GM23248 (cell line): Measurements from ENCODE around the gene EFCAB8. TPM values are rescaled to one million over a fixed set of nuclear protein-coding genes. Genes with fewer than 3 reads are reported as not detected.

Experiments used
- DNase-seq: peaks from one replicate; pipeline ENCODE4 v3.0.0-alpha.2; 2015
- H2AFZ ChIP-seq: fragments of 200-600 bp; sonication (generic); 2 replicates; pipeline ENCODE4 v1.6.1; 2016; ENCODE audit warnings: antibody characterized with exemption
- H3F3A ChIP-seq: fragments of 200-600 bp; sonication (generic); 2 replicates; pipeline ENCODE4 v1.6.1; 2016; ENCODE audit warnings: mild to moderate bottlenecking, antibody characterized with exemption, mixed run types; ENCODE audit not compliant: insufficient read depth
- H3K27ac ChIP-seq: fragments of 200-600 bp; sonication (generic); 2 replicates; pipeline ENCODE4 v1.5.1; 2016; ENCODE audit warnings: mild to moderate bottlenecking
- H3K27me3 ChIP-seq: fragments of 200-600 bp; sonication (generic); replicated peaks from 2 replicates; pipeline ENCODE4 v1.6.1; 2016; ENCODE audit warnings: mild to moderate bottlenecking; ENCODE audit not compliant: insufficient read depth
- H3K36me3 ChIP-seq: fragments of 200-600 bp; sonication (generic); 2 replicates; pipeline ENCODE4 v1.6.1; 2016; ENCODE audit warnings: low read depth, mild to moderate bottlenecking
- H3K4me1 ChIP-seq: fragments of 200-600 bp; sonication (generic); 2 replicates; pipeline ENCODE4 v1.6.1; 2016; ENCODE audit warnings: mild to moderate bottlenecking; ENCODE audit not compliant: insufficient read depth
- H3K4me2 ChIP-seq: fragments of 200-600 bp; sonication (generic); one replicate; pipeline ENCODE4 v1.6.1; 2016; ENCODE audit warnings: mild to moderate bottlenecking; ENCODE audit not compliant: unreplicated experiment
- H3K4me3 ChIP-seq: fragments of 200-600 bp; sonication (generic); 2 replicates; pipeline ENCODE4 v1.5.1; 2016; ENCODE audit warnings: mild to moderate bottlenecking
- H3K79me2 ChIP-seq: fragments of 200-600 bp; sonication (generic); 2 replicates; pipeline ENCODE4 v1.6.1; 2016; ENCODE audit warnings: mild to moderate bottlenecking; ENCODE audit not compliant: insufficient read depth
- H3K9ac ChIP-seq: fragments of 200-600 bp; sonication (generic); 2 replicates; pipeline ENCODE4 v1.6.1; 2016; ENCODE audit warnings: mild to moderate bottlenecking
- H3K9me2 ChIP-seq: fragments of 200-600 bp; sonication (generic); 2 replicates; pipeline ENCODE4 v1.6.1; 2016; ENCODE audit warnings: mixed run types, mild to moderate bottlenecking, moderate library complexity; ENCODE audit not compliant: insufficient read depth
- H3K9me3 ChIP-seq: fragments of 200-600 bp; sonication (generic); one replicate; pipeline ENCODE4 v1.6.1; 2017; ENCODE audit warnings: low read depth
- H4K20me1 ChIP-seq: fragments of 200-600 bp; sonication (generic); 2 replicates; pipeline ENCODE4 v1.6.0; 2016; ENCODE audit not compliant: insufficient read depth
- EZH2 ChIP-seq: fragments of 200-600 bp; sonication (generic); IDR thresholded peaks from 2 replicates; pipeline ENCODE4 v1.6.1; 2018; ENCODE audit warnings: antibody characterized with exemption, mild to moderate bottlenecking; ENCODE audit not compliant: insufficient read depth, poor library complexity, severe bottlenecking
- EZH2phosphoT487 ChIP-seq: fragments of 200-600 bp; sonication (generic); IDR thresholded peaks from 2 replicates; pipeline ENCODE4 v1.6.1; 2018; ENCODE audit warnings: antibody characterized with exemption, moderate library complexity, mild to moderate bottlenecking, low read depth; ENCODE audit not compliant: insufficient read depth
- WGBS, 2 experiments: methylation state at CpG; one replicate each; pipeline ENCODE4 v1.1.6; 2015 to 2017; ENCODE audit warnings: low lambda C conversion rate in 2 of 2, low coverage in 1 of 2; ENCODE audit errors: missing lambda C conversion rate in 2 of 2; 5-methylcytosine and 5-hydroxymethylcytosine counted together
- in situ Hi-C: fragments of 300-500 bp; cut with MboI; formaldehyde crosslinking; loops from 2 replicates; pipeline ENCODE4 v1.15.0; 2020
- polyA plus RNA-seq: library from polyadenylated mRNA; unstranded; fragments of >200 nt; fragmentation: Nextera tagmentation; extraction: Ambion mirVana; gene quantifications from 2 replicates; pipeline ENCODE4 v1.2.1, GENCODE V29; 2016
- total RNA-seq: library from RNA; depleted of rRNA; stranded (reverse); fragments of >200 nt; shearing (Covaris generic); gene quantifications from 2 replicates; pipeline ENCODE4 v1.2.3, GENCODE V29; 2014

The EFCAB8 gene
- total and polyA plus RNA-seq, 2 experiments from 2014 or later: not detected

DNA sequence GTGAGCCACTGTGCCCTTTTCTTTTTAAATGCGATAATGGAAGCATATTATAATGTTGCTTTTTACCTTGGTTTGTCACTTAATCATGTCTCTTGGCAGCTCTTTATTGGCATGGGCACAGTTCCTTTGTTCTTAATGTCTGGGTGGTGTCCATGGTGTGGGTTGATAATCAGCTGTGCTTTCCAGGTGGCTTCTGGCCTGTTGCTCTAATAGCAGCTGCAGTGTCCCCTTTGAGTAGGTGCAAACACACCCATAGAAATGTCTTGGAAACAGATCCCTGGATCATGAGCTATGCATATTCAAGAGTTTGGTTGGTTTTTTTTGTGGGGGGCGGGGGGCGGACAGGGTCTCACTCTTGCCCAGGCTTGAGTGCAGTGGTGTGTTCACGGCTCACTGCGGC lies 29.9 kb downstream of the EFCAB8 start:
- Histone ChIP-seq H3K79me2 (no peaks in the 10 kb centered on the region), H3K9ac (no peak overlapping the region), H3K4me2 (no peak overlapping the region), H3K27ac (no peak overlapping the region), H3K9me3 (no peaks in the 10 kb centered on the region), H3K9me2 (no peaks in the 10 kb centered on the region), H3K36me3 (no peaks in the 10 kb centered on the region), H3F3A (no peaks in the 10 kb centered on the region), H3K4me1 (no peaks in the 10 kb centered on the region), H2AFZ (no peak overlapping the region), H4K20me1 (no peaks in the 10 kb centered on the region), H3K27me3 (no peaks in the 10 kb centered on the region), H3K4me3 (no peak overlapping the region)
- WGBS, 2 experiments: 94% methylated on average over 5 of the region's 5 CpGs
- in situ Hi-C loops: no loop called here
- no peak for DNase-seq
- no peak for TF ChIP-seq EZH2phosphoT487
- TF ChIP-seq EZH2: no peak

DNA sequence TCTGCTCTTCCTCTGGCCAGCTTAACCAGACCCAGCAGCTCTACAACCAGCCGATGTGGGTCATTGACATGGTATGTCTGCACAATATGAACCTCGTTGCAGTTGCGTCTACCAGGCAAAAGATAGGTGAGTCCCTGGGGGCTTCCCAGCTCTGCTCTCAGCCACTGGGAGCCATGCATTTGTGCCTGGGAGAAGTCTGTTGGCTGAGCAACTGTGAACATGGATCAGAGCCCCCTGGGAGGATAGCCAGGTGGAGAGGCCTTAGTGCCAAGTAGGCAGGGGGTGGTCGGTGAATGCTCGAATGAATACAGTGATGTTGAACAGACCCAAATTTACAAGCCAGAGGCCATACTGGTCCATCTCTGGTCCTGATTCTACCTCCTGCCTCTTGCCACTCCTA lies 30.6 kb downstream of the EFCAB8 start:
- H3K79me2 ChIP-seq: no peaks in the 10 kb centered on the region
- H3F3A ChIP-seq: no peaks in the 10 kb centered on the region
- no peaks in the 10 kb centered on the region for H3K27me3 ChIP-seq
- H3K4me1 ChIP-seq: no peaks in the 10 kb centered on the region
- H2AFZ ChIP-seq: no peak overlapping the region
- H4K20me1 ChIP-seq: no peaks in the 10 kb centered on the region
- H3K36me3 ChIP-seq: no peaks in the 10 kb centered on the region
- 80 to 82% methylated on average over 5 of the region's 5 CpGs for WGBS, 2 experiments
- no peak overlapping the region for H3K9ac ChIP-seq
- DNase-seq: no peak
- no peaks in the 10 kb centered on the region for H3K9me3 ChIP-seq
- H3K9me2 ChIP-seq: no peaks in the 10 kb centered on the region
- H3K4me3 ChIP-seq: no peak overlapping the region
- H3K27ac ChIP-seq: no peak overlapping the region
- TF ChIP-seq EZH2phosphoT487: no peak
- no peak for TF ChIP-seq EZH2
- in situ Hi-C loops: no loop called here
- no peak overlapping the region for H3K4me2 ChIP-seq

DNA sequence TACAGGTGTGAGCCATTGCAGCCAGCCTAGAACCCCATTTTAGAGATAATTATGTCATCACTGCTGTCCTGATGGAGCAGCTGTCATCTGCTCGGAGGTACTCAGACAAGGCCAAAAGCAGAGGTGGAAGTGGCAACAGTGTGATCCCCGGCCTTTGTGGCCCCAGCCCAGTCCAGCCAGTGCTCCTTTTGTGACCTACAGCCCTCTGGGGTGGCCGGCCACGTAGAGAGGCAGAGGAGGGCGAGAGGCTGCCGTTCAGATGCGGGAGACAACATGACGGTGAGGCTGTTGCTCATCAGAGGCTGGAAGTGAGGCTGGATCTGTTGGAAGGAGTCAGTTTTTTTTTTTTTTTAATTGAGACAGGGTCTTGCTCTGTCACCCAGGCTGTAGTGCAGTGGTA lies 32.8 kb downstream of the EFCAB8 start:
- Histone ChIP-seq H3K27me3 (no peaks in the 10 kb centered on the region), H3K4me3 (no peak overlapping the region), H2AFZ (no peak overlapping the region), H3K9me3 (no peaks in the 10 kb centered on the region), H3K27ac (no peak overlapping the region), H3K79me2 (no peaks in the 10 kb centered on the region), H3K4me2 (no peak overlapping the region), H4K20me1 (no peaks in the 10 kb centered on the region), H3K9me2 (no peaks in the 10 kb centered on the region), H3K36me3 (no peaks in the 10 kb centered on the region), H3K9ac (no peak overlapping the region), H3K4me1 (no peaks in the 10 kb centered on the region), H3F3A (no peaks in the 10 kb centered on the region)
- DNase-seq: no peak
- in situ Hi-C loops: no loop called here
- 91 to 95% methylated on average over 8 of the region's 8 CpGs for WGBS, 2 experiments
- no peak for TF ChIP-seq EZH2phosphoT487

GRCh38 chr20:32891926-32892660 lies 33.4 kb downstream of the EFCAB8 start:
- 55 to 57% methylated on average over 4 of the region's 4 CpGs for WGBS, 2 experiments
- no peak overlapping the region for H2AFZ ChIP-seq
- H3K79me2 ChIP-seq: no peaks in the 10 kb centered on the region
- H3K9me2 ChIP-seq: no peaks in the 10 kb centered on the region
- in situ Hi-C loops: no loop called here
- H3K4me1 ChIP-seq: no peaks in the 10 kb centered on the region
- H3K4me2 ChIP-seq: no peak overlapping the region
- TF ChIP-seq EZH2phosphoT487 (no peak), EZH2 (no peak)
- no peaks in the 10 kb centered on the region for H3F3A ChIP-seq
- H4K20me1 ChIP-seq: no peaks in the 10 kb centered on the region
- no peaks in the 10 kb centered on the region for H3K9me3 ChIP-seq
- no peaks in the 10 kb centered on the region for H3K36me3 ChIP-seq
- no peak overlapping the region for H3K27ac ChIP-seq
- H3K9ac ChIP-seq: no peak overlapping the region
- H3K27me3 ChIP-seq: no peaks in the 10 kb centered on the region
- no peak for DNase-seq
- no peak overlapping the region for H3K4me3 ChIP-seq
